Stimulated activated CD8-positive, alpha-beta memory T cell treated with anti-CD3 and anti-CD28 coated beads, Interleukin-4, amount 100 ng/mL, for 1 hour (primary cell): ENCODE measurements around the gene TMC6.
"Not testable (repeated sequence)": the region's sequence is repeated elsewhere in the genome, so short reads cannot be mapped to it uniquely, and the experiment has no call there.

Experiments
- DNase-seq, 2 donors: peaks; one replicate each; pipeline ENCODE4 v3.0.0-alpha.2; 2020; ENCODE audit warnings: low read depth in 2 of 2, low spot score in 1 of 2

The TMC6 gene

DNA sequence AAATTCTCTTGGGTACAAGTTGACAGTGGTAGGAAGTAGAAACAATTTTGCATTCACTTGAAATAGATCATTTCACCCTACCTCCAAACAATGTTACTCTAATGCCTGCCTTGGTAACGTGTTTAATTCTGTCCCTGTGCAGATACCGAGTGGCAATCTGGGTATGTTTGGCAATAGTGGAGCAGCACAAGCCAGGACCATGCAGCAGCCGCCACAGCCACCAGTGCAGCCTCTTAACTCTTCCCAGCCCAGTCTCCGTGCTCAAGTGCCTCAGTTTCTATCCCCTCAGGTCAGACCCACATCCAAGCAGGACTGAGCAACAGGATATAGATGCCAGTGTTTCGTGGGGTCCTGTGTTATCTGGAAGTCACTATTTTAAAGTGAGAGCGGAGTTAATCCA is 49.3 kb downstream of the TMC6 start:
- DNase-seq, result no peak

DNA sequence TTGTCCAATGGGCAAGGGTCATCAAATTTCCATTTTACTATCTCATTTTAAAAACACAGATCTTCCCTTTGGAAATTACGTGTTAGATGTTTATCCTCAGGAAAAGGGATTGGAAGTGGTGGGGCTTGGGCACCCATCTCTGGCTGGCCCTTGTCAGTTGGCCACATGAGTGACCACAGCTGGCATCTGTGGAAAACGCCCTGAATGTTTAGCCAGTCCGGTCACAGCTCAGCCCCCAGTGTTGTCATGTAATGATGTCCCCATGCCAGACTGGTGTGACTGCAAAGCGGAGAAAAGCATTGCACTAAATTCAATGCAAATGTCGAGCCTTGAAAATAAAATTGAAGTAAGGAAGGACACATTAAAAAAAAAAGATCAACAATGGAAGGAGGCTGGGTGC is 53.0 kb downstream of the TMC6 start:
- no peak for DNase-seq

DNA sequence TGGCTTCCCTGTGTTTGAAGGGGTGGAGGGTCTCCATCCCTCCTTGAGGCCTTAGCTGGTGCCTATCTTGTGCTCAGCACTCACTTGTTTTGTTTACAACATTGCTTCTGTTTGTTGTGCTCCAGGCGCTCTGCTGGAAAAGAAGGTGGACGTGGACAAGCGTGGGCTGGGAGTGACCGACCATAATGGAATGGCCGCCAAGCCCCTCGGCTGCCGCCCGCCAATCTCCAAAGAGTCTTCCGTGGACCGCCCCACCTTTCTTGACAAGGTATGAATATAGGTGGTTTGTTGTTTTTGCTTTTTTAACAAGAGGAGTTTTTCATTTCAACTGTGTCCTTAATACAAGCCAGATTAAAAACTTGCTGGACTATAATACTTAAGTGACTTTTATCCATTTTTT is 53.5 kb downstream of the TMC6 start:
- DNase-seq, result no peak

DNA sequence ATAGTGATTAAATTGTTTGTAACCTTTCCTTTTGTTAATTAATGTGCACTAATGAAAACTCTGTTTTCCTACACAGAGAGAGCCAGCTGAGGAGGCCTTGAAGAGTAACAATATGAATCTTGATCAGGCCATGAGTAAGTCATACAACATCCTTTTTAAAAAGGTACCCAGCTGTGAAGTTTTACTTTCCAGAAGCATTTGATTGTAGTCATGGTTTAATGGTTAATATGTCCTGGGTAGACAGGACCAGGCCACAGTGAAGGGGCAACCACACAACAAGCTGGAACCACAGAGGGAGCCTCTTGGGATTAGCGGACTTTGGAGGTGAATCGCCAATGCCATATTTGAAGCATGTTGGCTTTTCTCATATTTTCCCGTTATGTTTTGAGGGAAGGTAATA is 55.6 kb downstream of the TMC6 start:
- DNase-seq, result no peak

DNA sequence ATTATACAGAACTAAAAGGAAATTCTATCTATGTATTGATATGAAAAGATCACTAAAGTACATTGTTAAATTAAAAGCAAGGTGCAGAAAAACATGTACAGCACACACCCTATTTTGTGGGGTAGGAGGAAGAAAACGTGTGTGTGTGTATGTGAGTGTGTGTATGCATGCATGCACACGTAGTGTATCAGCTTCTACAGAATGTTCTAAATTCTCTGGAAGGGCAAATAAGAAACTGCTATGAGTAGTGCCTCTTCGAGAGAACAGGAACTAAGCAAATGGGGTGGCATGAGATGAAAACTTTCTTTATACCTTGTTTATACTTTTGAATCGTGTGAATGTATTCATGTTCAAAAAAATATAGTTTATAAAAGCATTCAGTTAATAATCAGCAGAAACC is 58.9 kb downstream of the TMC6 start:
- DNase-seq, result no peak

DNA sequence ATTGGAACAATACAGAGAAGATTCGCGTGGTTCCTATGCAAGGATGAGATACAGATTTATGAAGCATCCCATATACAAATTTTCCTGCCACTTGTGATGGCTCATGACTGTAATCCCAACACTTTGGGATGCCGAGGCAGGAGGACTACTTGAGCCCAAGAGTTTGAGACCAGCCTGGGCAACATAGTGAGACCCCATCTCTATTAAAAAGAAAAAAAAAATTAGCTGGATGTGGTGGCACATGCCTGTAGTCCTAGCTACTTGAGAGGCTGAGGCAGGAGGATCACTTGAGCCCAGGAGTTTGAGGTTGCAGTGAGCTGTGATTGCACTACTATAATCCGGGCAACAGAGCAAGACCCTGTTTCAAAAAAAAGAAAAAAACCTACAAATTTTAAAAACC is 61.6 kb downstream of the TMC6 start:
- not testable (repeated sequence) for DNase-seq

DNA sequence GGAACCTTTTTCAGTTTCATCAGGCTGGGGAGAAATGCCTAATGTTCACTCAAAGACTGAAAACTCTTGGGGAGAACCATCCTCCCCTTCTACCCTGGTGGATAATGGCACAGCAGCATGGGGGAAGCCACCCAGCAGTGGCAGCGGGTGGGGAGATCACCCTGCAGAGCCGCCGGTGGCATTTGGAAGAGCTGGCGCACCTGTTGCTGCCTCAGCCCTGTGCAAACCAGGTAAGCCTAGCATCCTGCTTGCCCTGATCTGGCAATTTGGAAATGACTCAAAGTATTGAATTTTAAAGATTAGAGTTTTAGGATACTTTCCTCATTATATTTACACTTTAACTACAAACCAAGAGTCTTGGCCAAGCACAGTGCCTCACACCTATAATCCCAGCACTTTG is 63.8 kb downstream of the TMC6 start:
- no peak for DNase-seq

DNA sequence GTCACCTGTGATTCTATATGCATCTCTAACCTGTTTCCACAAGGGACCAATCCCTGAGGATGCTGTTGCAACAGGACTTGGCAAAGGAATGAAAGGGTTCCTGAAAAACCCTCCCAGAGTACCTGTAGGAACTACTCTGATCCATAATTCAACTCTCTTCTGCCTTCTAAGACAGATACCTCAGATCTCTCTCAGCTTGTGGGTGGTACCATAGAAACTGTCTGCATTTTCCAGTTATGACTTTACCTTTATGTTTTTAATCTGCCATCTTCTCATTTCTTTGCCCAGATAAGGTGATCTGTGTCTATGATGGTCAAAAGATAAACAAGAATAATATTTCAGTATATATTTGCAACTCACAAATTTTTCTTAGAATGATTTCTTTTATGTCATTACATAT is 65.1 kb downstream of the TMC6 start:
- no peak for DNase-seq

DNA sequence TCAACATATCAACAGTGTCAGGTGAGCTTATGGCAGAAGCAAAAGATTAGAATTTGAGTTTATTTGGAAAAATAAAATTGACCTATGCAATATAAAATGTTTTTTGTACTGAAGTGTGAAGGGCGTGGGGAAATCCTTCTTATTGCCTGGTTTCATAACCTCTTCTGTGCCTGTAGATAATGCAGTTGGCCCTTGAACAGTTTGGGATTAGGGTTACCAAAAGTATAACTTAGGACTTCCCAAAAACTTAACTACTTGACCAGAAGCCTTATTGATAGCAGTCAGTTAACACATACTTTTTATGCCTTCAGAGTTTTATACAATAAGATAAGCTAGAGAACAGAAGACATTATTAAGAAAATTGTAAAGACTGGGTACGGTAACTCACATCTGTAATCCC is 66.0 kb downstream of the TMC6 start:
- DNase-seq, result no peak
